K562 (cell line): ENCODE measurements around the gene PTRH1. TPM values are rescaled to one million over a fixed set of nuclear protein-coding genes. Genes with fewer than 3 reads are reported as not detected.
A peak's percentile ranks its signal among the peaks of the same experiment; 100 is the strongest.

Experiments
- BRF1 ChIP-seq: IDR thresholded peaks from 3 replicates; pipeline ENCODE4 v1.6.1; 2011; ENCODE audit warnings: borderline replicate concordance, mild to moderate bottlenecking; ENCODE audit not compliant: insufficient read length; ENCODE audit errors: extremely low read depth
- CEBPB ChIP-seq: fragments of 450-650 bp; IDR thresholded peaks from 2 replicates; pipeline ENCODE4 v1.6.1; 2016; ENCODE audit warnings: missing genetic modification characterization, missing compliant biosample characterization
- FOXJ2 ChIP-seq: fragments of 200-800 bp; sonication (Bioruptor generic); IDR thresholded peaks from 2 replicates; pipeline ENCODE4 v1.6.1; 2016; ENCODE audit warnings: missing genetic modification characterization, missing compliant biosample characterization
- MEIS2 ChIP-seq: fragments of 450-650 bp; IDR thresholded peaks from 2 replicates; pipeline ENCODE4 v1.6.1; 2014; ENCODE audit warnings: mild to moderate bottlenecking; ENCODE audit not compliant: partially characterized antibody
- PHF20 ChIP-seq: fragments of 450-650 bp; IDR thresholded peaks from 2 replicates; pipeline ENCODE4 v1.6.1; 2018; ENCODE audit not compliant: partially characterized antibody
- RBM25 ChIP-seq: fragments of 200-400 bp; formaldehyde crosslinking; IDR thresholded peaks from 2 replicates; pipeline ENCODE4 v1.6.1; 2018; ENCODE audit warnings: low read length, low read depth, moderate library complexity; ENCODE audit not compliant: severe bottlenecking
- SMARCC2 ChIP-seq: fragments of 450-650 bp; IDR thresholded peaks from 2 replicates; pipeline ENCODE4 v1.6.1; 2017; ENCODE audit warnings: antibody characterized with exemption, moderate library complexity, mild to moderate bottlenecking, low read depth
- SMC3 ChIP-seq: conservative IDR thresholded peaks from 2 replicates; pipeline ENCODE4 v1.6.1; 2011; ENCODE audit warnings: low read depth, low read length, improper control_type of control experiment; ENCODE audit not compliant: insufficient read depth
- TCF7 ChIP-seq: sonication (generic); IDR thresholded peaks from 2 replicates; pipeline ENCODE4 v1.6.1; 2016; ENCODE audit warnings: antibody characterized with exemption, borderline replicate concordance
- XRCC4 ChIP-seq: IDR thresholded peaks from one replicate; pipeline ENCODE4 v1.6.1; 2011; ENCODE audit not compliant: insufficient read depth, insufficient read length; ENCODE audit errors: extremely low read depth
- ZEB2 ChIP-seq: fragments of 450-650 bp; IDR thresholded peaks from 2 replicates; pipeline ENCODE4 v1.6.1; 2016
- polyA plus RNA-seq, 8 experiments: library from polyadenylated mRNA; depleted of rRNA in 4 of 8; stranded (reverse) in 5 of 8; unstranded in 3 of 8; fragments of >200 nt; fragmentation: Nextera tagmentation in 2 of 8; fragmentation: Illumina TruSeq in 1 of 8; extraction: Ambion mirVana in 2 of 8; extraction: Trizol in 1 of 8; gene quantifications; 2 replicates each; pipeline versions ENCODE4 v1.2.1 to v1.2.3, GENCODE V29; 2011 to 2014; ENCODE audit warnings: inconsistent platforms in 1 of 8, missing spikeins in 1 of 8
- total RNA-seq, 7 experiments: library from RNA; depleted of rRNA in 6 of 7; stranded (reverse); fragments of >200 nt in 6 of 7; fragmentation: Illumina TruSeq in 2 of 7; extraction: Trizol in 2 of 7; gene quantifications; 2 replicates each; pipeline versions ENCODE4 v1.2.1 to v1.2.3, GENCODE V29; 2011 to 2021; ENCODE audit warnings: low replicate concordance in 1 of 7
- TF ChIP-seq, protein P1 (sequence below), 2 experiments: fragments of 450-650 bp in 1 of 2; sonication (generic) in 1 of 2; formaldehyde crosslinking; conservative IDR thresholded peaks; 2 replicates each; pipeline versions ENCODE4 v1.4.0 to v1.8.1; 2020 to 2022; ENCODE audit warnings: mild to moderate bottlenecking in 1 of 2, missing genetic modification reagents in 1 of 2
- TF ChIP-seq, protein P2 (sequence below): fragments of 450-650 bp; IDR thresholded peaks from 2 replicates; pipeline ENCODE4 v1.6.1; 2016
- TF ChIP-seq, protein P3 (sequence below): sonication (generic); formaldehyde crosslinking; IDR thresholded peaks from 2 replicates; pipeline ENCODE4 v1.8.0; 2023; ENCODE audit warnings: mild to moderate bottlenecking, missing genetic modification reagents
- TF ChIP-seq, protein P4 (sequence below): fragments of 450-650 bp; IDR thresholded peaks from 2 replicates; pipeline ENCODE4 v1.6.1; 2018; ENCODE audit not compliant: partially characterized antibody
- TF ChIP-seq, protein P5 (sequence below): fragments of 200-800 bp; sonication (Bioruptor generic); IDR thresholded peaks from 2 replicates; pipeline ENCODE4 v1.6.1; 2017; ENCODE audit warnings: missing genetic modification characterization, missing compliant biosample characterization

The PTRH1 gene
- total and polyA plus RNA-seq, 9 of the 15 experiments (the other 6 are each of a cell fraction or from before 2014, with no cell fraction given) = 0.63 to 43.1 (median 5.7) TPM

DNA sequence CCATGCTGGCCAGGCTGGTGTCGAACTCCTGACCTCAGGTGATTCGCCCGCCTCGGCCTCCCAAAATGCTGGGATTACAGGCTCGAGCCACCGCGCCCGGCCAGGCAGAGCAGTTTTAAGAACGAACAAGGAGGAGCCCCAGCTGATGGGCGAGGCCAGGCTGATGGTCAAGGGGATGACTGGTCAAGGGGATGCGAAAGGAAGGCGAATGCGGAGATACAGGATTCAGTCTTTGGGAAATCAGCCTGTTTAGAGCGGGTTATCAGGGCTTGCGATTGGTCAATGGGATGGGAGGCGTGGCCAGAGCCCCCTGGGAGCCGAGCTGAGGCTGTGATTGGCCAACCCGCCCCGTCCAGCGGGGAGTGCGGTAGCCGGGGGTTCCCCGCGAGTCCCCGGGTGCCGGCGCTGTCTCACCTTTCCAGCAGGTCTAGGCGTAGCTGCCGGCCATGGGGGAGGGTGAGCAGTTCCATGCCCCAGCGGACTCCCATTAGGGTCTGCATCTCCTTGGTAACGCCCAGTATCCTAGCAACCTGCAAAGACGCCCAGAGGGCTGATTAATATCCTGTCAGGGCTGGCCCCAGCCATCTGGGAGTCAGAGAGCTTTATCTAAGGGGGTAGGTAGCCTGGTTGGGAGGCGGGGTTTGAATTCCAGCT, 27.1 kb upstream of the PTRH1 start (continued):
- TF ChIP-seq, protein P1, sequence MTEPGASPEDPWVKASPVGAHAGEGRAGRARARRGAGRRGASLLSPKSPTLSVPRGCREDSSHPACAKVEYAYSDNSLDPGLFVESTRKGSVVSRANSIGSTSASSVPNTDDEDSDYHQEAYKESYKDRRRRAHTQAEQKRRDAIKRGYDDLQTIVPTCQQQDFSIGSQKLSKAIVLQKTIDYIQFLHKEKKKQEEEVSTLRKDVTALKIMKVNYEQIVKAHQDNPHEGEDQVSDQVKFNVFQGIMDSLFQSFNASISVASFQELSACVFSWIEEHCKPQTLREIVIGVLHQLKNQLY (CRISPR knock-in tag; conservative IDR thresholded peaks at IDR 0.05) = no peak
- TF ChIP-seq, protein P2, sequence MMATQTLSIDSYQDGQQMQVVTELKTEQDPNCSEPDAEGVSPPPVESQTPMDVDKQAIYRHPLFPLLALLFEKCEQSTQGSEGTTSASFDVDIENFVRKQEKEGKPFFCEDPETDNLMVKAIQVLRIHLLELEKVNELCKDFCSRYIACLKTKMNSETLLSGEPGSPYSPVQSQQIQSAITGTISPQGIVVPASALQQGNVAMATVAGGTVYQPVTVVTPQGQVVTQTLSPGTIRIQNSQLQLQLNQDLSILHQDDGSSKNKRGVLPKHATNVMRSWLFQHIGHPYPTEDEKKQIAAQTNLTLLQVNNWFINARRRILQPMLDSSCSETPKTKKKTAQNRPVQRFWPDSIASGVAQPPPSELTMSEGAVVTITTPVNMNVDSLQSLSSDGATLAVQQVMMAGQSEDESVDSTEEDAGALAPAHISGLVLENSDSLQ = peak; percentile 97
- no peak for TF ChIP-seq PHF20
- 0 out of 2 replicates have a peak, but pooled peaks have one; percentile 6 for TF ChIP-seq SMC3
- peak; percentile 18 for TF ChIP-seq RBM25
- TF ChIP-seq SMARCC2 = no peak
- TF ChIP-seq, protein P3, sequence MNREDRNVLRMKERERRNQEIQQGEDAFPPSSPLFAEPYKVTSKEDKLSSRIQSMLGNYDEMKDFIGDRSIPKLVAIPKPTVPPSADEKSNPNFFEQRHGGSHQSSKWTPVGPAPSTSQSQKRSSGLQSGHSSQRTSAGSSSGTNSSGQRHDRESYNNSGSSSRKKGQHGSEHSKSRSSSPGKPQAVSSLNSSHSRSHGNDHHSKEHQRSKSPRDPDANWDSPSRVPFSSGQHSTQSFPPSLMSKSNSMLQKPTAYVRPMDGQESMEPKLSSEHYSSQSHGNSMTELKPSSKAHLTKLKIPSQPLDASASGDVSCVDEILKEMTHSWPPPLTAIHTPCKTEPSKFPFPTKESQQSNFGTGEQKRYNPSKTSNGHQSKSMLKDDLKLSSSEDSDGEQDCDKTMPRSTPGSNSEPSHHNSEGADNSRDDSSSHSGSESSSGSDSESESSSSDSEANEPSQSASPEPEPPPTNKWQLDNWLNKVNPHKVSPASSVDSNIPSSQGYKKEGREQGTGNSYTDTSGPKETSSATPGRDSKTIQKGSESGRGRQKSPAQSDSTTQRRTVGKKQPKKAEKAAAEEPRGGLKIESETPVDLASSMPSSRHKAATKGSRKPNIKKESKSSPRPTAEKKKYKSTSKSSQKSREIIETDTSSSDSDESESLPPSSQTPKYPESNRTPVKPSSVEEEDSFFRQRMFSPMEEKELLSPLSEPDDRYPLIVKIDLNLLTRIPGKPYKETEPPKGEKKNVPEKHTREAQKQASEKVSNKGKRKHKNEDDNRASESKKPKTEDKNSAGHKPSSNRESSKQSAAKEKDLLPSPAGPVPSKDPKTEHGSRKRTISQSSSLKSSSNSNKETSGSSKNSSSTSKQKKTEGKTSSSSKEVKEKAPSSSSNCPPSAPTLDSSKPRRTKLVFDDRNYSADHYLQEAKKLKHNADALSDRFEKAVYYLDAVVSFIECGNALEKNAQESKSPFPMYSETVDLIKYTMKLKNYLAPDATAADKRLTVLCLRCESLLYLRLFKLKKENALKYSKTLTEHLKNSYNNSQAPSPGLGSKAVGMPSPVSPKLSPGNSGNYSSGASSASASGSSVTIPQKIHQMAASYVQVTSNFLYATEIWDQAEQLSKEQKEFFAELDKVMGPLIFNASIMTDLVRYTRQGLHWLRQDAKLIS = no peak
- peak; percentile 22; the same call in 1 of the 2 replicates for TF ChIP-seq CEBPB (tag)
- no peak for TF ChIP-seq BRF1
- TF ChIP-seq FOXJ2 (tag) = 0 out of 2 replicates have a peak, but pooled peaks have one; percentile 38
- TF ChIP-seq ZEB2 = peak; percentile 26; the same call in 1 of the 2 replicates
- TF ChIP-seq XRCC4 = no peak
- TF ChIP-seq, protein P4, sequence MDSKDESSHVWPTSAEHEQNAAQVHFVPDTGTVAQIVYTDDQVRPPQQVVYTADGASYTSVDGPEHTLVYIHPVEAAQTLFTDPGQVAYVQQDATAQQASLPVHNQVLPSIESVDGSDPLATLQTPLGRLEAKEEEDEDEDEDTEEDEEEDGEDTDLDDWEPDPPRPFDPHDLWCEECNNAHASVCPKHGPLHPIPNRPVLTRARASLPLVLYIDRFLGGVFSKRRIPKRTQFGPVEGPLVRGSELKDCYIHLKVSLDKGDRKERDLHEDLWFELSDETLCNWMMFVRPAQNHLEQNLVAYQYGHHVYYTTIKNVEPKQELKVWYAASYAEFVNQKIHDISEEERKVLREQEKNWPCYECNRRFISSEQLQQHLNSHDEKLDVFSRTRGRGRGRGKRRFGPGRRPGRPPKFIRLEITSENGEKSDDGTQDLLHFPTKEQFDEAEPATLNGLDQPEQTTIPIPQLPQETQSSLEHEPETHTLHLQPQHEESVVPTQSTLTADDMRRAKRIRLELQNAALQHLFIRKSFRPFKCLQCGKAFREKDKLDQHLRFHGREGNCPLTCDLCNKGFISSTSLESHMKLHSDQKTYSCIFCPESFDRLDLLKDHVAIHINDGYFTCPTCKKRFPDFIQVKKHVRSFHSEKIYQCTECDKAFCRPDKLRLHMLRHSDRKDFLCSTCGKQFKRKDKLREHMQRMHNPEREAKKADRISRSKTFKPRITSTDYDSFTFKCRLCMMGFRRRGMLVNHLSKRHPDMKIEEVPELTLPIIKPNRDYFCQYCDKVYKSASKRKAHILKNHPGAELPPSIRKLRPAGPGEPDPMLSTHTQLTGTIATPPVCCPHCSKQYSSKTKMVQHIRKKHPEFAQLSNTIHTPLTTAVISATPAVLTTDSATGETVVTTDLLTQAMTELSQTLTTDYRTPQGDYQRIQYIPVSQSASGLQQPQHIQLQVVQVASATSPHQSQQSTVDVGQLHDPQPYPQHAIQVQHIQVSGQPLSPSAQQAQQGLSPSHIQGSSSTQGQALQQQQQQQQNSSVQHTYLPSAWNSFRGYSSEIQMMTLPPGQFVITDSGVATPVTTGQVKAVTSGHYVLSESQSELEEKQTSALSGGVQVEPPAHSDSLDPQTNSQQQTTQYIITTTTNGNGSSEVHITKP = peak; percentile 39
- peak; percentile 99 for TF ChIP-seq MEIS2
- TF ChIP-seq TCF7 = no peak
- TF ChIP-seq, protein P5, sequence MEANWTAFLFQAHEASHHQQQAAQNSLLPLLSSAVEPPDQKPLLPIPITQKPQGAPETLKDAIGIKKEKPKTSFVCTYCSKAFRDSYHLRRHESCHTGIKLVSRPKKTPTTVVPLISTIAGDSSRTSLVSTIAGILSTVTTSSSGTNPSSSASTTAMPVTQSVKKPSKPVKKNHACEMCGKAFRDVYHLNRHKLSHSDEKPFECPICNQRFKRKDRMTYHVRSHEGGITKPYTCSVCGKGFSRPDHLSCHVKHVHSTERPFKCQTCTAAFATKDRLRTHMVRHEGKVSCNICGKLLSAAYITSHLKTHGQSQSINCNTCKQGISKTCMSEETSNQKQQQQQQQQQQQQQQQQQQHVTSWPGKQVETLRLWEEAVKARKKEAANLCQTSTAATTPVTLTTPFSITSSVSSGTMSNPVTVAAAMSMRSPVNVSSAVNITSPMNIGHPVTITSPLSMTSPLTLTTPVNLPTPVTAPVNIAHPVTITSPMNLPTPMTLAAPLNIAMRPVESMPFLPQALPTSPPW = peak; percentile 52
